ENCODE data around the gene KDM4C.
"Not testable (repeated sequence)": the region's sequence is repeated elsewhere in the genome, so short reads cannot be mapped to it uniquely, and the experiment has no call there.

KDM4C gene

DNA sequence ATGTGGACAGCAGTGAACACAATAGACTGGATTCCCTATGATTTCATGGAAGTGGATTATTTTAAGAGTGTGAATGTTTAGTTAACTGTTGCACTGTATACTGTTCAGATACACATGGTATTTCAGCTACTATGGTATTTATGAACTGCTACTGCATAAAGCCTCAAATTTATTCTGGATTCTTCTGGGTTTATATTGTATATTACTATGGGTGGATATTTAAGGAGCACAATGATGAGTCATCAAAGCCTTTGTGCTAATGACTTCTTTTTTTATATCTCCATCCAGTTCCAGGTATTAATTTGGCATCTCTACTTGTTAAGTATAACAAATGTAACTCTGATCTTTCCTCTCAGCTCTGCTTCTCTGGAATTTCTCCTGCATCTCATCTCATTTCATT lies 6.8 kb downstream of the KDM4C start:
- DNase-seq = no peak

DNA sequence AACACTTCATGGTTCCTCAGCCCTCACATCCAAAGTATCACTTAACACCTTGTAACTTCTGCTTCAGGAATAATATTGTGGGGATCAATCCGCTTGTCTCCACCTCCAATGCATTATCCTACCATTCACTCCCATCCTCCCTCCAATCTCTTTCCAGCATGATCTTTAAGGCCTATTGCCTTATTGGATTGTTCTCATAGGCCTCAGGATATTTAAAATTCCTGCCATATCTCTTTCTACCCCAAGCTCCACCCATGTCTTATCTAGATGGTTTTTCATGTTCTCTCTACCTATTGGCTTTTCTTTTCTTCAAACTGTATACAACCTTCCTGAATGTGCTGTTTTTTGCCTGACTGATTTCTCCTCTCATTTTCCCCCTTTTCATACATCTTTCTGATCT lies 7.2 kb downstream of the KDM4C start:
- no peak for DNase-seq

- DNase-seq = no peak
Measured at GRCh38 chr9:6765396-6765795, 7.6 kb downstream of the KDM4C start.

DNA sequence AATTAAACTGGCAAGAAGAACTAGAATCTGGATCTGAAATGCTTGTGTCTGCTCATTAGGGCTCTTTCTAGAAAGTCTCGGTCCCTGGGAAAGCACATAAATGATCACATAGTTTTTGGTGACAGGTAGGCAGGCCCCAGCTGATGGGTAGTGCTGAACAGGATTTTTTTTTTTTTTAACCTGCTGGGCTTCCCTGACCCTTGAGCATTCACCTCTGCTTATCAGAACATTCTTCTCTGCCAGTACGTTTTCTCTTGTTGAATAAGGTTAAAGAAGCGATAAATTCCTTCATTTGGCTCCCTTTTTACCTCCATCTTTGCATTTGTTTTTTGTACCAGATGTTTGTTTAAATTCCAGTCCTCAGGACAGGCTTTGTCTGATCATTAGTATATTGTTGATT lies 8.8 kb downstream of the KDM4C start:
- no peak for DNase-seq

DNA sequence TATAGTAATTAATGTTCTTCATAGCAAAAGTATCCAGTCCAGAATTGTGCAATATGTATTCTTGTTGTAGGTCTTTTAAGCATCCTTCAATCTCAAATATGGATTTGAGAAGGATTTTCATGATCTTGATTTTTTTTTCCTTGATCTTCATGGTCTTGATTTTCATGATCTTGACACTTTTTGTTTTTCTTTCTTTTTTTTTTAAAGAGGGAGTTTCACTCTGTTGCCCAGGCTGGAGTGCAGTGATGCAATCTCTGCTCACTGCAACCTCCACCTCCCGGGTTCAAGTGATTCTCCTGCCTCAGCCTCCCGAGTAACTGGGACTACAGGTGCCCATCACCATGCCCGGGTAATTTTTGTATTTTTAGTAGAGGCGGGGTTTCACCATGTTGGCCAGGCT lies 10.8 kb downstream of the KDM4C start:
- DNase-seq = not testable (repeated sequence)

DNA sequence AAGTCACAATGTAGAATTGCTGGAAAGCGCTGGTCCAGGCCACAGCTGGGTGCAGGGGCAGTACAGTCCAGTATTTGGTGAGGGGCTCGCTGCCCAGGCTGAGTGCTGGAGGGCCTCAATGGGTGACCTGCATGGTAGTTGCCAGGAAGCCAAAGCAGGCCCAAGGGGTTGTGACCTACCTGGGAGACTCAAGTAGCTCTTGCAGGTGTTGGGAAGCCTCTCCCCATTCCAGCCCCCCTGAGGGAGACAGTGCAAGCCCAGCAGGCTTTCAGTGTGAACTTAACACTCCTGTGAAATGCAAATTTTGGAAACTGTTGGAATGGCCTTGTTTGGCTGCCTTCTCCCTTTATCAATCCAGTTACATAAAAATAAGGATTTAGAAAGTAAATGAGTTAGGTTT lies 13.9 kb downstream of the KDM4C start:
- no peak for DNase-seq

DNA sequence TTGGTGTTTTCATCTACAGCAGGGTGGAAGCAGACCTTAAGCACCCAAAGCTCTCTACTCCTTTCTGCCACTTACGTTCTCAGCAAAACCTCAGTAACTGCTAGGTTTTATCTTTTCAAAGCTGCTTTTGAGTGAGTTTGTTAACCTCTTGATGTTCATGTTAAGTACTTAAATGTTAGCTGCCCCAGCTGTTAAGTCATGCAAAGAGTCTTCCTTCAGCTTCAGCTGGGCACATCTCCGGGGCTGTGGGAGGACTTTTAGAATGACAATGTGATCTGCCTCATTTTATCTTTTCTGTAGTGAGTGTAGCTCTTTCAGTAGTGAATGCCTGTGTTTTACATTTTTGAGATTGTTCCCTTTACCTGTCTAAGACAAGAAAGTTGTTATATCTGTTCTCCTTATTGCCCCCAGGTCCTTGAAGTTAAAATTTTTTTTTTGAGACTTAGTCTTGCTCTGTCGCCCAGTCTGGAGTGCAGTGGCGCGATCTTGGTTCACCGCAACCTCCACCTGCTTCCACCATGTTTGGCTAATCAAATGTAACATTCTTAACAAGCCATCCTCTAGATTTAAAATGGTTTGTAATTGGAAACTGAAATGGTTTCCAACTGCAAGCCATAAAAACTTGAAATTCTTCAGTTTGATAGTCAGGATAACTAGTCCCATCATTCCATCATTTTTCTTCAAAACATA lies 19.6 kb downstream of the KDM4C start:
- DNase-seq = no peak

DNA sequence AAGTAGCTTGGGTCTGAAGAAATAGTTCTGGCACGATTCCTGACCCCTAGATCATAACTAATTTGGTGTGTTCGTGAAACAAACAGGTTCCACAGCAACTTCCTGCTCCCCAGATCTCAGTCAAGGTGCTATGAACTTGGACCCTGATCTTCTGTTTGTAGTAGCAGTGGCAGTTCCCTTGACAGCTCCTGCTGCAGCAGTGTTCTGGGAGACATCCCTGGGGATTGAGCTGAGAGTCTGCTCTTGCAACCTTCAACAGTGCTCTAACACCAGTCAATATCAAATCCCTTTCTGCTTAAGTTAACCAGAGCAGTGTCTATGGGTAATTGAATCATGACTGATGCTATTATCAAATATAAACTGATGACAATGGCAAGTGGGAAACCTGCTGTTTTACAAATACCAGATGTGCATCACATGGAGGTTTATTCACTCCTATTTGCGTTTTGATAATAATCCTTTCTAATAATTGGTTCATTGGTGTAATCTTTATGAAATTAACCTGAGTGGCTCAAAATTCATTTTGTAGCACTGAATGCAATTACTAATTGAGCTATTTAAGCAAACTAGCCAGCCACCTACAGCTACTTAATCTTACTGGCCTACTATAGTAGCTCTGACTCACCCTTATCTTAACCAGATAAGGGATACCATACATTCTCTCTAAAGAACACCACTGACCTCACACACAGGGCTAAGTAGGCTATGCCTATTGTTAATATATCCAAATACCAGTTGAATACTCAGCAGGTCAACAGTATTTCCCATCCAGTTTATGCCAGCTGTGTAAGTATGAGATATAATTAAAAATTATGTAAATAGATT lies 21.9 kb downstream of the KDM4C start:
- no peak for DNase-seq

DNA sequence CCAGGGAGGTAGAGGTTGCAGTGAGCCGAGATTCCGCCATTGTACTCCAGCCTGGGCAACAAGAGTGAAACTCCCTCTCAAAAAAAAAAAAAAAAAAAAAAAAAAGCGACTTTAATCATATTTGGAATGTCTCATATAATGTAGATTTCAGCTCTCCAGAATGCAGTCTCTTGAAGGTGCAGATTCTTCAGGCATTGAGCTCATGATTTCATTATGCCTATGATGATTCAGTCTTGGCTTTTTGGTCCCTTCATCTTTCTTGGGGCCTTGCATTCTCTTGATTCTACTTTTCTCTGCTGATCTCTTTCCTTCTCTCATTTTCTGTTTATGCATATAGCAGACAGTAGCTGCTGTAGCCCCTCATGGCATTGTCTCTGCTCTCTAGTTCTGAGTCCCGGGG lies 22.9 kb downstream of the KDM4C start:
- DNase-seq = no peak

- no peak for DNase-seq
Measured at GRCh38 chr9:6781476-6781875, 23.7 kb downstream of the KDM4C start.

- no peak for DNase-seq
Measured at GRCh38 chr9:6782345-6782744, 24.6 kb downstream of the KDM4C start.

- DNase-seq = no peak
Measured at GRCh38 chr9:6782981-6783380, 25.2 kb downstream of the KDM4C start.

DNA sequence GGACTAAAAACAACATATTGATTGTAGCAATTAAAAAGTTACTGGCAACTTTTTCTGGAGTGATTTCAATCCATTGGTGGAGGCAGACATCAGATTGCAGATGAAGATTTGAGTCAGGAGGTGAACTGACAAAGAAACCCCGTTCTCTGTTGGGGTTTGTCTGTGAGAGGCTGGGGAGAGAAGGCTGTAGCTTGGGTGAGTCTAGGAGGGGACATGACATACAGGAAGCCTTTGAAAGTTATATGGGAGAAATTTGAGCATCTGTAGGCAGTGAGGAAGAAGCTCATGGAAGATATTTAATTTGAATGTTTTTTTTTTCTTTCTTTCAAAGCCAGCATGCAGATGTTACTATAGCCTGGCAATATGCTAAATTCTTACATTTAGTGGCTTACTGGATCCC lies 26.0 kb downstream of the KDM4C start:
- DNase-seq = no peak

- no peak for DNase-seq
Measured at GRCh38 chr9:6785682-6786081, 27.9 kb downstream of the KDM4C start.

DNA sequence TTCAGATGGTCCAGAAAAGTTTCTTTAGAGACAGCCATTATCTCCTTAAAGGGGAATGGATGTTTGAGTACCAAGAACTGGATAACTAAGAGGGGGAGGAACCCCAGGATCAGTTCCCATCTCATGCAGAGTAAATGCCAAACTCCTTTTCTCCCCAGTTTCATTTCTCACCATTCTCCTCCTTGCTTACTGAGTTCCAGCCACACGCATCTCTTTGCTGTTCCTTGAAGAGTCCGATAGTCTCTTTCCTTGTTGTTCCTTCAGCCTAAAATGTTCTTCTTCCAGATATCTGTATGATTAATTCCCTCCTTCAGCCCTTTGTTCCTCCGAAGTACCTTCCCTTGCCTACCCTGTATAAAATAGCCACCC lies 30.0 kb downstream of the KDM4C start:
- DNase-seq = no peak

DNA sequence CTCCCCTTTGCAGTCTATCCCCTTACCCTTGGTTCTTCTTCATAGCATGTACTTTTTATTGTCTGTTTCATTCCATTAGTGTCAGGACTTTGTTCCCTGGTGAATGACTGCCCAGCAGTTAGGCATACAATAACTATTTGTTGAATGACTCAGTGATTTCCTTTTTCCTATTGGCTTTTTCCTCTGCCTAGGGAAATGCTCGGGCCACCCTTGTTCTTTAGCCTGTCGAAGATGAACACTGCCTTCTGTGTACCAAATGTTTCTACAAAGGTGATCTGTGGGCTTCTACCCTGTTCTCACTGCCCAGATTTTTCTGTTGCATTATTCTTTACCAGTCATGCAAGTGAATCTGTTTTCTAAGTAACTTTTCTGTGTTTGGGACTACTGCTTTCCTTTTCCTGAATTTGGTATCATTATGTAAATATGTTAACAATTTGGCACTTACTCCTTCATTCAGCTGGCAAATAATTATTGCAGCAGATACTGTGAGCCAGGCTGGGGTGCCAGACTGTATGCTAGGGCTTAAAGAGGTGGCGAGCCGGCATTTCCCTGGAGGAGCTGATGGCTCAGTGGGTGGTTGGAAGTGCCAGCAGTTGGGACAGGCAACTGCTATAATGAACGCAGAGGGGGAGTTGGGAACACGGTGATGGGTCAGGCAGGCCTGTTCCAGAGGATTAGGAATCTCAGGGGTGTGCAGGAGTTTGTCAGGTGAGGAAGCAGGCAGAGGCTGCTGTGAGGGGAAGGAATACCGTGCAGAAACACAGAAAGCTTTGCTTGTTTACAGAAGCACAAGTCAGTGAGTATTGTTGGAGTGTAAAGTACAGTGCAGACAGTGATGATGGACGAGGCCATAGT lies 30.6 kb downstream of the KDM4C start:
- DNase-seq = no peak

DNA sequence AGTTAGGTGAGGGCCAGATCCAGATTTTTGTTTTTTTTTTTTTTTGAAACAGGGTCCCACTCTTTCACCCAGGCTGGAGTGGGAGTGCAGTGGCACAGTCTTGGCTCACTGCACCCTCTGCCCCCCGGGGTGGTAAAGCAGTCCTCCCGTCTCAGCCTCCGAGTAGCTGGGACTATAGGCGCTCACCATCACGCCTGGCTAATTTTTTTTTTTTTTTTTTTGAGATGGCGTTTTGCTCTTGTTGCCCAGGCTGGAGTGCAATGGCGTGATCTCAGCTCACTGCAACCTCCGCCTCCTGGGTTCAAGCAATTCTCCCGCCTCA lies 31.2 kb downstream of the KDM4C start:
- DNase-seq = not testable (repeated sequence)

- DNase-seq = no peak
Measured at GRCh38 chr9:6790866-6791265, 33.1 kb downstream of the KDM4C start.

- no peak for DNase-seq
Measured at GRCh38 chr9:6793203-6793602, 35.4 kb downstream of the KDM4C start.

DNA sequence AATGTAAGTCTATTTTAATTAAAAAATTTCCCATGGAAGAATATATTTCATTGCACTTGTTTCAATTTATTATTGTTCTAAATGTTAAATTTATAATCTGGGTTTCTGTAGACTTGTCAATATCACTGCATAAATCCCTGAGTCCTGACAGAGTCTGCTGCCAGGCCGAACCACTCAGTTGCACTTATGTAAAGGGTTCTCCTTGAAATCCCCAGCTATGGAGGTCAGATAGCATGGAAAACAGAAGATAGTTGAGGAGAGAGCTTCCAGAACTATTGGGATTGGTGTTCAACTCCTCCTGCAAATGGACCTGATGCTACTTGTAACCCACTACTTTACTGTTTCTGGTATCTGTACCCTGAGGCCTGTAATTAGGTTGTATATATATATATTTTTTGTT lies 37.2 kb downstream of the KDM4C start:
- DNase-seq = no peak

DNA sequence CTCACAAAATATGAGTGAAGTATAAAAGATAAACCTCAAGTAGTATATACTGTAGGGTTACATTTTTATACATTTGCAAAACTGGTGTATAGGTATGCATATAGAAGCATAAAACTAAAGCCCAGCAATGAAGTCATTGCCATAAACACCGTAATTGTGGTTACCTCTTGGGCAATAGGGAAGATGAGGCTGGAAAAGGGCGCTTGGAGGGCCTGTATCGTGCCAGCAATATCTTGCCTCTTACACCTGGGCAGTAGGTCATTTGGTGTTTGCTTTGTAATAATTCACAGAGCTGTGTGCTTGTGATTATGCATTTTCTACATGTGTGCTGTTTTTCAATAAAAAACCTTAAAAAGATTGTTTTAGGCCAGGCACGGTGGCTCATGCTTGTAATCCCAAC lies 45.2 kb downstream of the KDM4C start:
- DNase-seq = no peak

GRCh38 chr9:6805532-6805931 lies 47.8 kb downstream of the KDM4C start:
- DNase-seq = no peak

GRCh38 chr9:6806318-6806717 lies 48.5 kb downstream of the KDM4C start:
- DNase-seq = not testable (repeated sequence)

- not testable (repeated sequence) for DNase-seq
Measured at GRCh38 chr9:6807669-6808068, 49.9 kb downstream of the KDM4C start.

Data from NCI-H2107 (cell line).